HEK293T (cell line): ENCODE results near the gene IL32.

Experiments used
- CTCF ChIA-PET: fragments of 350-600 bp; formaldehyde crosslinking; extraction: SDS; loops from one replicate; lab custom pipeline; 2021; ENCODE audit warnings: antibody characterized with exemption, inconsistent platforms; lab: Yijun Ruan, JAX
- POLR2A ChIA-PET: fragments of 350-600 bp; formaldehyde crosslinking; extraction: SDS; loops from one replicate; lab custom pipeline; 2020; ENCODE audit warnings: antibody characterized with exemption, inconsistent platforms; lab: Yijun Ruan, JAX
- DNase-seq: peaks from one replicate; pipeline ENCODE4 v3.0.0; 2012; ENCODE audit warnings: mixed read lengths; ENCODE audit errors: extremely low spot score
- ARNT ChIP-seq: fragments of 450-650 bp; IDR thresholded peaks from 2 replicates; pipeline ENCODE4 v1.6.1; 2017; ENCODE audit warnings: mild to moderate bottlenecking
- BHLHE40 ChIP-seq: fragments of 450-650 bp; IDR thresholded peaks from 2 replicates; pipeline ENCODE4 v1.6.1; 2016; ENCODE audit warnings: mild to moderate bottlenecking, moderate library complexity, borderline replicate concordance
- CTBP1 ChIP-seq: fragments of 450-650 bp; IDR thresholded peaks from 2 replicates; pipeline ENCODE4 v1.6.1; 2016; ENCODE audit warnings: borderline replicate concordance
- ELF4 ChIP-seq: fragments of 450-650 bp; IDR thresholded peaks from 2 replicates; pipeline ENCODE4 v1.6.1; 2017; ENCODE audit warnings: antibody characterized with exemption
- FOXA1 ChIP-seq: fragments of 450-650 bp; IDR thresholded peaks from 2 replicates; pipeline ENCODE4 v1.6.1; 2016; ENCODE audit warnings: mild to moderate bottlenecking
- FOXK2 ChIP-seq: fragments of 450-650 bp; IDR thresholded peaks from 2 replicates; pipeline ENCODE4 v1.6.1; 2016; ENCODE audit warnings: mild to moderate bottlenecking
- FOXM1 ChIP-seq: fragments of 450-650 bp; IDR thresholded peaks from 2 replicates; pipeline ENCODE4 v1.6.1; 2017; ENCODE audit warnings: mild to moderate bottlenecking, borderline replicate concordance
- HDGF ChIP-seq: fragments of 450-650 bp; IDR thresholded peaks from 2 replicates; pipeline ENCODE4 v1.6.1; 2017; ENCODE audit warnings: antibody characterized with exemption, borderline replicate concordance
- L3MBTL2 ChIP-seq: fragments of 450-650 bp; conservative IDR thresholded peaks from 2 replicates; pipeline ENCODE4 v1.6.1; 2016; ENCODE audit warnings: mild to moderate bottlenecking
- LEF1 ChIP-seq: fragments of 450-650 bp; IDR thresholded peaks from 2 replicates; pipeline ENCODE4 v1.6.1; 2017; ENCODE audit warnings: mild to moderate bottlenecking, borderline replicate concordance
- NFRKB ChIP-seq: fragments of 450-650 bp; IDR thresholded peaks from 2 replicates; pipeline ENCODE4 v1.6.1; 2016; ENCODE audit warnings: mild to moderate bottlenecking, moderate library complexity
- SP1 ChIP-seq: fragments of 450-650 bp; IDR thresholded peaks from 2 replicates; pipeline ENCODE4 v1.6.1; 2017
- SUZ12 ChIP-seq: fragments of 450-650 bp; IDR thresholded peaks from 2 replicates; pipeline ENCODE4 v1.6.1; 2016; ENCODE audit warnings: mild to moderate bottlenecking
- TARDBP ChIP-seq: fragments of 450-650 bp; IDR thresholded peaks from 2 replicates; pipeline ENCODE4 v1.6.1; 2016
- ZNF384 ChIP-seq: fragments of 450-650 bp; IDR thresholded peaks from 2 replicates; pipeline ENCODE4 v1.6.1; 2016
- TF ChIP-seq, protein P1 (sequence below): fragments of 450-650 bp; IDR thresholded peaks from 2 replicates; pipeline ENCODE4 v1.6.1; 2016

Gene IL32

DNA sequence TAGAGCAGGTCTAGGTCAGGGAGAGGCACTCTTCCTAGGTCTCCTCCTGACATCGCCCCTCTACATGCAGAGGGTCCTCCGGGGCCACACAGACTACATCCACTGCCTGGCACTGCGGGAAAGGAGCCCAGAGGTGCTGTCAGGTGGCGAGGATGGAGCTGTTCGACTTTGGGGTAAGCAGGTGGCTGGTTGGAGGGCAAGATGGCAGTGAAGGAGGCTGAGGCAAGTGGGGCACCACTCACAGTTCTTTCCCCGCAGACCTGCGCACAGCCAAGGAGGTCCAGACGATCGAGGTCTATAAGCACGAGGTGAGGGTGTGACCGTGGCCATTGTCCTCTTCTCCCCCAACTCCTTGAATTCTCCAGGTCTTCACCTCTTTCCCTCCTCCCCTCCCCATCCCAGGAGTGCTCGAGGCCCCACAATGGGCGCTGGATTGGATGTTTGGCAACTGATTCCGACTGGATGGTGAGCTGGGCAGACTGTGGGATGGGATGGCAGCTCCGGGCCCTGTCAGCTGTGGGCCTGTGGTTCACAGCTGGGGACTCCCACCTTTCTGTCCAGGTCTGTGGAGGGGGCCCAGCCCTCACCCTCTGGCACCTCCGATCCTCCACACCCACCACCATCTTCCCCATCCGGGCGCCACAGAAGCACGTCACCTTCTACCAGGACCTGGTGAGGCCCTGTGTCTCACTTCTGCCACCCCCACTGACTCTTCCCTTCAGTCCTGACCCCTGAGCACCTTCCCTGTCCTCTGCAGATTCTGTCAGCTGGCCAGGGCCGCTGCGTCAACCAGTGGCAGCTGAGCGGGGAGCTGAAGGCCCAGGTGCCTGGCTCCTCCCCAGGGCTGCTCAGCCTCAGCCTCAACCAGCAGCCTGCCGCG, 38.6 kb upstream of the IL32 start:
- DNase-seq = no peak
- no peak for TF ChIP-seq HDGF
- no peak for TF ChIP-seq NFRKB
- no peak for TF ChIP-seq FOXA1
- no peak for TF ChIP-seq BHLHE40
- TF ChIP-seq FOXM1 = no peak
- no peak for TF ChIP-seq L3MBTL2
- no peak for TF ChIP-seq ELF4
- TF ChIP-seq LEF1 = no peak
- no peak for TF ChIP-seq SUZ12
- no peak for TF ChIP-seq CTBP1
- ChIA-PET CTCF (interaction anchor here (0.6 to 1.9 kb wide), 6 partner anchors 9 to 81 kb away, joined by 3 to 20 read pairs (median 4); partner anchors contain the start of gene CLDN6), POLR2A (interaction anchor here (1.2 to 2.0 kb wide), 2 partner anchors 8 to 19 kb away, joined by 5 to 17 read pairs; partner anchors contain the start of gene CLDN6)

DNA sequence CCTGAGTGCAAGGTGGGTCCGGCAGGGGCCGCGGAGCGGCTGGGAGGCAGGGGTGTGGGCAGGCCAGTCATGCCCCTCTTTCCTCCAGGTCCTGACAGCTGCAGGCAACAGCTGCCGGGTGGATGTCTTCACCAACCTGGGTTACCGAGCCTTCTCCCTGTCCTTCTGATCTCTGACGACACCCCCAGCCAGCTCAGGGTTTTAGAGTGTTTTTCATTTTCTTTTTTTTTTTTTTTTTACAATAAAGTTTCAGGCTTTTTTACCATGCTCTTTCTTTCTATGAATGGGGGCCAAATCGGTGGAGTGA, 38.0 kb upstream of the IL32 start:
- DNase-seq = no peak
- ChIA-PET CTCF (interaction anchor here (0.6 to 1.9 kb wide), 14 partner anchors 8 to 80 kb away, joined by 3 to 20 read pairs (median 4); partner anchors contain the start of genes CLDN6 and TNFRSF12A), POLR2A (interaction anchor here (1.0 to 2.0 kb wide), 7 partner anchors 9 to 108 kb away, joined by 4 to 17 read pairs (median 5); partner anchors contain the start of genes CLDN6, PKMYT1 and ZNF213)
- TF ChIP-seq LEF1 = no peak
- TF ChIP-seq ELF4 = no peak
- TF ChIP-seq FOXK2 = no peak
- no peak for TF ChIP-seq ZNF384
- no peak for TF ChIP-seq BHLHE40

DNA sequence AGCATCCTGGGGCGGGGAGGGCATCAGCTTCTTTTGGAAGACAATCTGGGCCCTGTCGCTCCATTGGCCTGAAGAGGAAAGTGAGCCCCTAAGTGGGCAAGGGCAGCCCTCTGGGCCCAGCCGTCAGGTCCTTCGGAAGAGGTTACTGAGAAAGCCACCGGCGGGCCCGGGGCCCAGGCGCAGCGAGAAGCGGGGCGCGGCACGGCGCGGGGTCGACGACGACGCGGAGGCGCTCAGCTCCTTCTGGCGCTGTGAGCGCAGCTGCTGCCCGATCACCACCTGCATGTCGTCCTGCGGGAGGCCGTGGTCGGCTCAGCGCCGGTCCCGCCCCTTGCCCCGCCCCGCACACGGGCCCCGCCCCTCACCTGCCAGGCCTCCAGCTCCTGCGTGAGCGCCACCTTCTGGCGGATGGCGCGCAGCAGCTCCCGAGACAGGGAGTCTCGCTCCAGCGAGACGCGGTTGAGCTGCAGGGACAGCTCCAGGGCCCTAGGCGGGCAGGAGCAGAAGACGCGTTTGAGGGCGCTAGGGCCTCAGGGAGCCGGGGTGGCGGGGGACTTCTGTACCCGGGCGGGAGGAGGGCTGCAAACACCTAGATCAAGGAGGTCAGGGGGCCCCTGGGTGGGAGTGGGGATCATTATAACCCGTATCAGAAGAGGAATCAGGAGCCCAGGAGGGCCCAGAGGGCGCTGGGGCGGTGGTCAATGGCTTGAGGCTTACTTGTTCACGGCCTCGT, 37.3 kb upstream of the IL32 start:
- ChIA-PET POLR2A (interaction anchor here (1.0 to 2.0 kb wide), 8 partner anchors 8 to 107 kb away, joined by 4 to 17 read pairs (median 6); partner anchors contain the start of genes CLDN6, PKMYT1, TNFRSF12A and ZNF213), CTCF (interaction anchor here (0.7 to 1.9 kb wide), 15 partner anchors 8 to 96 kb away, joined by 3 to 20 read pairs (median 4); partner anchors contain the start of genes CLDN6, CLDN9 and TNFRSF12A)
- no peak for TF ChIP-seq ZNF384
- TF ChIP-seq FOXK2 = no peak
- no peak for TF ChIP-seq BHLHE40
- no peak for TF ChIP-seq TARDBP
- no peak for TF ChIP-seq ELF4
- no peak for TF ChIP-seq NFRKB
- no peak for TF ChIP-seq SUZ12
- TF ChIP-seq CTBP1 = no peak
- TF ChIP-seq HDGF = no peak
- no peak for TF ChIP-seq SP1
- TF ChIP-seq FOXM1 = no peak
- TF ChIP-seq LEF1 = no peak
- no peak for TF ChIP-seq ARNT
- TF ChIP-seq, protein P1, sequence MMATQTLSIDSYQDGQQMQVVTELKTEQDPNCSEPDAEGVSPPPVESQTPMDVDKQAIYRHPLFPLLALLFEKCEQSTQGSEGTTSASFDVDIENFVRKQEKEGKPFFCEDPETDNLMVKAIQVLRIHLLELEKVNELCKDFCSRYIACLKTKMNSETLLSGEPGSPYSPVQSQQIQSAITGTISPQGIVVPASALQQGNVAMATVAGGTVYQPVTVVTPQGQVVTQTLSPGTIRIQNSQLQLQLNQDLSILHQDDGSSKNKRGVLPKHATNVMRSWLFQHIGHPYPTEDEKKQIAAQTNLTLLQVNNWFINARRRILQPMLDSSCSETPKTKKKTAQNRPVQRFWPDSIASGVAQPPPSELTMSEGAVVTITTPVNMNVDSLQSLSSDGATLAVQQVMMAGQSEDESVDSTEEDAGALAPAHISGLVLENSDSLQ = no peak
- DNase-seq = peak; percentile 94

DNA sequence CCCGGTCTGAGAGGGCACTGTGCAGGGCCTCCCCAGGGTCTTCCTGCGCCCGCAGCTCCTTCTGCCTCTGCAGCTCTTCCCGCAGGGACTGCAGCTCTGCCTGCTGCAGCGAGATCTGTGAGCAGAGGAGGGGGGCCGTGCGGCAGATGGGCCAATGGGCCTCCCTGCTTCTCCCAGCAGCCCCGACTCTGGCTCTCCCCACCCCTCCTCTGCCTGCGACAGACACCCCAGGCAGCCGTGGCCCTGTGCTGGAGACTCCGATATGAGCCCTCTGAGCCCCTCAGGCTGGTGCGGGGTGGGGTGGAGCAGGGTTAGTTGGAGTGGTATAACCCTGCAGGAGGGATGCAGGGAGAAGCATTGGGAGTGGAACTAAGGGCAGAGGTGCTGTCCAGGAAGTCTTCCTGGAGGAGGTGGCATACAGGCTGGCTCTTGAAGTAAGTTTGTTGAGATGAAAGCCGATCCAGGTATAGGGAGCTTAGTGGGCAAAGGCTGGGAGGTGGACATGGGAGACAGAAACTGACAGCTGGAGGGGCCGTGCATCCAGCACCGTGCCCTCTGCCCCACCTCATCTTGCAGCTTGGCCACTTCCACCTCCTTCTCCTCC, 36.6 kb upstream of the IL32 start:
- ChIA-PET CTCF (interaction anchor here (1.0 to 1.9 kb wide), 13 partner anchors 9 to 48 kb away, joined by 3 to 20 read pairs (median 5); partner anchors contain the start of genes CLDN6, CLDN9 and TNFRSF12A), POLR2A (interaction anchor here (1.2 to 2.0 kb wide), 5 partner anchors 9 to 48 kb away, joined by 5 to 17 read pairs (median 7); partner anchors contain the start of genes CLDN6, PKMYT1 and TNFRSF12A)
- TF ChIP-seq, protein P1 = no peak
- TF ChIP-seq SUZ12 = no peak
- no peak for TF ChIP-seq FOXA1
- no peak for TF ChIP-seq L3MBTL2
- TF ChIP-seq FOXM1 = no peak
- no peak for TF ChIP-seq BHLHE40
- no peak for TF ChIP-seq FOXK2
- no peak for TF ChIP-seq CTBP1
- no peak for TF ChIP-seq ELF4
- TF ChIP-seq ZNF384 = no peak
- TF ChIP-seq TARDBP = no peak
- no peak for TF ChIP-seq LEF1
- TF ChIP-seq HDGF = no peak
- no peak for TF ChIP-seq NFRKB
- TF ChIP-seq SP1 = no peak
- TF ChIP-seq ARNT = no peak
- no peak for DNase-seq

DNA sequence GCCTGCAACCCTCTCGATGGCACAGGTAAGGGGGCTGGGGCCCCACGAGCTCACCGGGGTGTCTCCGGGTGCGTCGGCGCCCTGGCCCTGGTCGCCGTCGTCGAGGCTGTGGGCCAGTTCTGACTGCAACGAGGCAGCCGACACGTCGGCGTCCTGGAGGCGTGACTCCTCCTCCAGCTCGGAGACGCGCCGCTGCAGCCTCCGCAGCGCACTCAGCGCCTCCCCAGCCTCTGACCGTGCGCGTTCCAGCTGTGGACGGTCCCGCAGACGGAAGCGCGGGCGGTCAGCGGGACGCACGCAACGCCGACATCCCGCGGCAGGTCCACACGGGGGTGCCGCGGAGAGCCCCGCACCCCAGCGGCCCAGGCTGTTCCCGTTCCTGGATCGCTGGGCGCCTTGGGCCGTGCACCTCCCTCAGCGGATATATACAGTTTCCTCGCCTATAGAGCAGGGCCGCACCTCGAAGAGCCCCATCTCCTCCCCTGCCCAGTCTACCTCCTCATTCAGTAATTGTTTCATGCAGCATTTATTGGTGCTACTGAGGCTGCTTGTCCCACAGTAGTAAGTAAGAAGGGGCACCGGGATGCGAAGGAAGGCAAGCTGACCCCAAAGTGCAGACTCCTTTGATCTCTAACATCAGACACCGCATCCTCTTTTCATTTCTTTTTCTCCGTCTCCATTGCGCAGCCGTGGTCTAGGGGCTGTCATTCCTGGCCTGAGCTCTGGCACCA, 35.8 kb upstream of the IL32 start:
- CTCF ChIA-PET = interaction anchor here (1.1 to 3.7 kb wide), 4 partner anchors 8 to 139 kb away, joined by 3 to 38 read pairs (median 8); partner anchors contain the start of genes CLDN6 and TNFRSF12A
- no peak for TF ChIP-seq SUZ12
- TF ChIP-seq BHLHE40 = no peak
- no peak for TF ChIP-seq FOXK2
- no peak for TF ChIP-seq ARNT
- TF ChIP-seq CTBP1 = no peak
- TF ChIP-seq SP1 = no peak
- TF ChIP-seq FOXM1 = no peak
- TF ChIP-seq L3MBTL2 = no peak
- no peak for DNase-seq
- POLR2A ChIA-PET = interaction anchor here (1.4 to 2.8 kb wide), 3 partner anchors 9 to 22 kb away, joined by 3 to 55 read pairs (median 8); partner anchors contain the start of genes CLDN6, HCFC1R1, THOC6 and TNFRSF12A
